Measurements from ENCODE around the gene TMEM128. TPM values are rescaled to one million over a fixed set of nuclear protein-coding genes. Genes with fewer than 3 reads are reported as not detected.
"Not testable (repeated sequence)": the region's sequence is repeated elsewhere in the genome, so short reads cannot be mapped to it uniquely, and the experiment has no call there.

TMEM128 gene
- total and polyA plus RNA-seq, 4 donors: 14.8 to 27.8 (median 18.3) TPM

GRCh38 chr4:4248885-4249203 lies 821 bp upstream of the TMEM128 start:
- Histone ChIP-seq H3K27me3 (ENCODE audit: control insufficient read depth in 1 of 2, insufficient read depth in 2 of 2, low read length in 1 of 2) (no peaks in the 10 kb centered on the region), H3K4me1 (ENCODE audit: control insufficient read depth in 1 of 2, insufficient read depth in 2 of 2, low read length in 2 of 2) (no peaks in the 10 kb centered on the region), H3K9me3 (ENCODE audit: control insufficient read depth, low read length) (no peaks in the 10 kb centered on the region), H3K27ac (ENCODE audit: low read depth in 1 of 2, low read length in 2 of 2) (peak overlapping the region; percentile 76 to 96), H3K36me3 (ENCODE audit: control insufficient read depth in 1 of 2, insufficient read depth in 2 of 2, low read length in 1 of 2) (peaks cover 0 to 4% of the 10 kb centered on the region in 2 donors), H3K4me3 (ENCODE audit: low read length in 2 of 2) (peak overlapping the region; percentile 69 to 72)
- ATAC-seq (ENCODE audit: low FRiP score): no peak
- WGBS, 2 donors: 9 to 14% methylated on average over 10 of the region's 10 CpGs
- intact Hi-C loops (cut with DNase I): loop anchor here in 1 of 2 donors (1.0 to 5.0 kb wide), 2 partner anchors 41 to 293 kb away; partner anchors contain the start of genes LYAR, STX18 and ZBTB49
- DNase-seq: no peak

GRCh38 chr4:4247696-4248028 lies 361 bp downstream of the TMEM128 start:
- intact Hi-C loops (cut with DNase I): loop anchor here in 1 of 2 donors (1.0 to 5.0 kb wide), 2 partner anchors 43 to 295 kb away; partner anchors contain the start of genes LYAR, STX18 and ZBTB49
- Histone ChIP-seq H3K4me3 (ENCODE audit: low read length in 2 of 2) (peak overlapping the region; percentile 69 to 94), H3K27ac (ENCODE audit: low read depth in 1 of 2, low read length in 2 of 2) (peak overlapping the region; percentile 46 to 76), H3K9me3 (ENCODE audit: control insufficient read depth, low read length) (no peaks in the 10 kb centered on the region), H3K27me3 (ENCODE audit: control insufficient read depth in 1 of 2, insufficient read depth in 2 of 2, low read length in 1 of 2) (no peaks in the 10 kb centered on the region), H3K36me3 (ENCODE audit: control insufficient read depth in 1 of 2, insufficient read depth in 2 of 2, low read length in 1 of 2) (peaks cover 0 to 4% of the 10 kb centered on the region in 2 donors), H3K4me1 (ENCODE audit: control insufficient read depth in 1 of 2, insufficient read depth in 2 of 2, low read length in 2 of 2) (no peaks in the 10 kb centered on the region)
- ATAC-seq (ENCODE audit: low FRiP score) (no peak), DNase-seq (no peak)
- WGBS, 2 donors: 0 to 1% methylated on average over 12 of the region's 12 CpGs

GRCh38 chr4:4245172-4245571 lies 2.9 kb downstream of the TMEM128 start:
- no peak overlapping the region for H3K4me3 ChIP-seq (ENCODE audit: low read length in 2 of 2)
- no peak overlapping the region for H3K27ac ChIP-seq (ENCODE audit: low read depth in 1 of 2, low read length in 2 of 2)
- no peaks in the 10 kb centered on the region for H3K9me3 ChIP-seq (ENCODE audit: control insufficient read depth, low read length)
- peaks cover 0 to 4% of the 10 kb centered on the region in 2 donors for H3K36me3 ChIP-seq (ENCODE audit: control insufficient read depth in 1 of 2, insufficient read depth in 2 of 2, low read length in 1 of 2)
- no peak for ATAC-seq (ENCODE audit: low FRiP score)
- H3K4me1 ChIP-seq (ENCODE audit: control insufficient read depth in 1 of 2, insufficient read depth in 2 of 2, low read length in 2 of 2): no peaks in the 10 kb centered on the region
- no peak for DNase-seq
- WGBS, 2 donors: 93 to 98% methylated on average over 1 of the region's 1 CpG
- intact Hi-C loops (cut with DNase I): loop anchor here in 1 of 2 donors (5.0 kb wide), 1 partner anchor 297 kb away; the partner anchor contains the start of gene STX18
- H3K27me3 ChIP-seq (ENCODE audit: control insufficient read depth in 1 of 2, insufficient read depth in 2 of 2, low read length in 1 of 2): no peaks in the 10 kb centered on the region

- H3K4me1 ChIP-seq (ENCODE audit: control insufficient read depth in 1 of 2, insufficient read depth in 2 of 2, low read length in 2 of 2); H3K27ac ChIP-seq (ENCODE audit: low read depth in 1 of 2, low read length in 2 of 2); H3K9me3 ChIP-seq (ENCODE audit: control insufficient read depth, low read length); DNase-seq; H3K4me3 ChIP-seq (ENCODE audit: low read length in 2 of 2); ATAC-seq (ENCODE audit: low FRiP score); intact Hi-C loops (cut with DNase I); H3K36me3 ChIP-seq (ENCODE audit: control insufficient read depth in 1 of 2, insufficient read depth in 2 of 2, low read length in 1 of 2); H3K27me3 ChIP-seq (ENCODE audit: control insufficient read depth in 1 of 2, insufficient read depth in 2 of 2, low read length in 1 of 2): not testable (repeated sequence)
- 92 to 96% methylated on average over 3 of the region's 3 CpGs for WGBS, 2 donors
Observed at GRCh38 chr4:4239551-4239950, 8.5 kb downstream of the TMEM128 start.

- Histone ChIP-seq H3K9me3 (ENCODE audit: control insufficient read depth, low read length) (no peaks in the 10 kb centered on the region), H3K36me3 (ENCODE audit: control insufficient read depth in 1 of 2, insufficient read depth in 2 of 2, low read length in 1 of 2) (peaks cover 0 to 2% of the 10 kb centered on the region in 2 donors), H3K4me1 (ENCODE audit: control insufficient read depth in 1 of 2, insufficient read depth in 2 of 2, low read length in 2 of 2) (no peaks in the 10 kb centered on the region), H3K4me3 (ENCODE audit: low read length in 2 of 2) (no peak overlapping the region), H3K27ac (ENCODE audit: low read depth in 1 of 2, low read length in 2 of 2) (no peak overlapping the region), H3K27me3 (ENCODE audit: control insufficient read depth in 1 of 2, insufficient read depth in 2 of 2, low read length in 1 of 2) (no peaks in the 10 kb centered on the region)
- DNase-seq: no peak
- intact Hi-C loops (cut with DNase I): no loop called here
- no peak for ATAC-seq (ENCODE audit: low FRiP score)
- WGBS, 2 donors: 95% methylated on average over 2 of the region's 2 CpGs
Observed at GRCh38 chr4:4233610-4234009, 14.4 kb downstream of the TMEM128 start.

GRCh38 chr4:4228356-4228668 lies 19.7 kb downstream of the TMEM128 start:
- no peaks in the 10 kb centered on the region for H3K4me1 ChIP-seq (ENCODE audit: control insufficient read depth in 1 of 2, insufficient read depth in 2 of 2, low read length in 2 of 2)
- H3K27me3 ChIP-seq (ENCODE audit: control insufficient read depth in 1 of 2, insufficient read depth in 2 of 2, low read length in 1 of 2): peaks cover 0 to 4% of the 10 kb centered on the region in 2 donors
- WGBS, 2 donors: 61 to 70% methylated on average over 1 of the region's 1 CpG
- ATAC-seq (ENCODE audit: low FRiP score) (no peak), DNase-seq (no peak)
- intact Hi-C loops (cut with DNase I): no loop called here
- H3K9me3 ChIP-seq (ENCODE audit: control insufficient read depth, low read length): no peaks in the 10 kb centered on the region
- H3K36me3 ChIP-seq (ENCODE audit: control insufficient read depth in 1 of 2, insufficient read depth in 2 of 2, low read length in 1 of 2): no peaks in the 10 kb centered on the region
- H3K27ac ChIP-seq (ENCODE audit: low read depth in 1 of 2, low read length in 2 of 2): no peak overlapping the region
- H3K4me3 ChIP-seq (ENCODE audit: low read length in 2 of 2): no peak overlapping the region

- no peaks in the 10 kb centered on the region for H3K4me1 ChIP-seq (ENCODE audit: control insufficient read depth in 1 of 2, insufficient read depth in 2 of 2, low read length in 2 of 2)
- intact Hi-C loops (cut with DNase I): no loop called here
- 6 to 7% methylated on average over 41 to 51 of the region's 51 CpGs for WGBS, 2 donors
- H3K27me3 ChIP-seq (ENCODE audit: control insufficient read depth in 1 of 2, insufficient read depth in 2 of 2, low read length in 1 of 2): peaks cover 0 to 4% of the 10 kb centered on the region in 2 donors
- no peak for DNase-seq
- no peaks in the 10 kb centered on the region for H3K36me3 ChIP-seq (ENCODE audit: control insufficient read depth in 1 of 2, insufficient read depth in 2 of 2, low read length in 1 of 2)
- H3K27ac ChIP-seq (ENCODE audit: low read depth in 1 of 2, low read length in 2 of 2): no peak overlapping the region
- ATAC-seq (ENCODE audit: low FRiP score): no peak
- H3K9me3 ChIP-seq (ENCODE audit: control insufficient read depth, low read length): no peaks in the 10 kb centered on the region
- H3K4me3 ChIP-seq (ENCODE audit: low read length in 2 of 2): no peak overlapping the region
Observed at GRCh38 chr4:4227510-4228355, 20.3 kb downstream of the TMEM128 start.

GRCh38 chr4:4226606-4227438 lies 21.2 kb downstream of the TMEM128 start, which contains the start of gene OTOP1:
TSS of gene OTOP1 (minus strand) at chr4:4226929. CDS start at chr4:4226864, 65 bp downstream.
- H3K36me3 ChIP-seq (ENCODE audit: control insufficient read depth in 1 of 2, insufficient read depth in 2 of 2, low read length in 1 of 2): no peaks in the 10 kb centered on the region

More at GRCh38 chr4:4226606-4227438, 21.2 kb downstream of the TMEM128 start, which contains the start of gene OTOP1:
- no peaks in the 10 kb centered on the region for H3K9me3 ChIP-seq (ENCODE audit: control insufficient read depth, low read length)
- H3K4me3 ChIP-seq (ENCODE audit: low read length in 2 of 2): no peak within 1 kb of the TSS
- peaks cover 0 to 4% of the 10 kb centered on the region in 2 donors for H3K27me3 ChIP-seq (ENCODE audit: control insufficient read depth in 1 of 2, insufficient read depth in 2 of 2, low read length in 1 of 2)
- intact Hi-C loops (cut with DNase I): no loop called here
- H3K4me1 ChIP-seq (ENCODE audit: control insufficient read depth in 1 of 2, insufficient read depth in 2 of 2, low read length in 2 of 2): no peaks in the 10 kb centered on the region
- DNase-seq: no peak
- WGBS, 2 donors: 8 to 10% methylated on average over 57 to 82 of the region's 82 CpGs
- ATAC-seq (ENCODE audit: low FRiP score): no peak
- H3K27ac ChIP-seq (ENCODE audit: low read depth in 1 of 2, low read length in 2 of 2): no peak within 1 kb of the TSS
